Right lobe of liver (tissue), 4 donors: ENCODE data around the gene VCL.

Experiments used
- POLR2A ChIP-seq: fragments of 450-650 bp; IDR thresholded peaks from one replicate; pipeline ENCODE4 v1.6.1; 2017; ENCODE audit warnings: antibody characterized with exemption, mild to moderate bottlenecking
- TF ChIP-seq, protein P1 (sequence below), 4 donors: fragments of 200-600 bp in 3 of 4; fragments of 450-650 bp in 1 of 4; IDR thresholded peaks; one replicate each; pipeline versions ENCODE4 v1.5.1 to v1.8.0; 2016 to 2022; ENCODE audit warnings: antibody characterized with exemption in 4 of 4, mild to moderate bottlenecking in 2 of 4
- donor health status: DM: no; HTN: no; CAD: no.
- donor health status: DM: no; HTN: no; CAD: no.
- donor health status: DM: no; HTN: yes; CAD: no.

GRCh38 chr10:73981812-73982211 is 16.1 kb upstream of the VCL start:
- TF ChIP-seq, protein P1, sequence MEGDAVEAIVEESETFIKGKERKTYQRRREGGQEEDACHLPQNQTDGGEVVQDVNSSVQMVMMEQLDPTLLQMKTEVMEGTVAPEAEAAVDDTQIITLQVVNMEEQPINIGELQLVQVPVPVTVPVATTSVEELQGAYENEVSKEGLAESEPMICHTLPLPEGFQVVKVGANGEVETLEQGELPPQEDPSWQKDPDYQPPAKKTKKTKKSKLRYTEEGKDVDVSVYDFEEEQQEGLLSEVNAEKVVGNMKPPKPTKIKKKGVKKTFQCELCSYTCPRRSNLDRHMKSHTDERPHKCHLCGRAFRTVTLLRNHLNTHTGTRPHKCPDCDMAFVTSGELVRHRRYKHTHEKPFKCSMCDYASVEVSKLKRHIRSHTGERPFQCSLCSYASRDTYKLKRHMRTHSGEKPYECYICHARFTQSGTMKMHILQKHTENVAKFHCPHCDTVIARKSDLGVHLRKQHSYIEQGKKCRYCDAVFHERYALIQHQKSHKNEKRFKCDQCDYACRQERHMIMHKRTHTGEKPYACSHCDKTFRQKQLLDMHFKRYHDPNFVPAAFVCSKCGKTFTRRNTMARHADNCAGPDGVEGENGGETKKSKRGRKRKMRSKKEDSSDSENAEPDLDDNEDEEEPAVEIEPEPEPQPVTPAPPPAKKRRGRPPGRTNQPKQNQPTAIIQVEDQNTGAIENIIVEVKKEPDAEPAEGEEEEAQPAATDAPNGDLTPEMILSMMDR (IDR thresholded peaks at IDR 0.05) = no peak
- no peak for TF ChIP-seq POLR2A
